ENCODE data around the gene C2orf76.

DNA sequence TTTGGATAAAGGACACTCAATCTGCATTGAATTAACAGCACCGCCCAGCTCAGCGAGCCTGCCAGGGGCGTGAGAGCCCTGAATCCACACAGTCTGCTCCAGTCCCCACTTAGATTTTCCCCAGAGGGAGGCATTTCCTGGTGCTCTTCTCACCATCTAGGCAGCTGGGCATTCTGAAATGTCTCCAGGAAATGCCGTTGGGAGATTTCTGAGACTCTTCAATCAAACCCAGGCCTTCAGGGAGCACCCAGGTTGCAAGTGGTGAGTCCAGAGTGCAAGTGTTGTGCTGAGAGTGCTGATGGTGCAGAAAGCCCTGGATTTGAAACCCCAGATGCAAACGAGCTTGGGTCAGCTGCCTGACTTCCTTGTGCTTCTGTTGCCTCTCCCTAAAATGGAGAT is 41.6 kb upstream of the C2orf76 start:
- no peak for TF ChIP-seq EZH2 (IDR thresholded peaks at IDR 0.05; ENCODE audit: borderline replicate concordance, low read length)
- TF ChIP-seq, protein P1, sequence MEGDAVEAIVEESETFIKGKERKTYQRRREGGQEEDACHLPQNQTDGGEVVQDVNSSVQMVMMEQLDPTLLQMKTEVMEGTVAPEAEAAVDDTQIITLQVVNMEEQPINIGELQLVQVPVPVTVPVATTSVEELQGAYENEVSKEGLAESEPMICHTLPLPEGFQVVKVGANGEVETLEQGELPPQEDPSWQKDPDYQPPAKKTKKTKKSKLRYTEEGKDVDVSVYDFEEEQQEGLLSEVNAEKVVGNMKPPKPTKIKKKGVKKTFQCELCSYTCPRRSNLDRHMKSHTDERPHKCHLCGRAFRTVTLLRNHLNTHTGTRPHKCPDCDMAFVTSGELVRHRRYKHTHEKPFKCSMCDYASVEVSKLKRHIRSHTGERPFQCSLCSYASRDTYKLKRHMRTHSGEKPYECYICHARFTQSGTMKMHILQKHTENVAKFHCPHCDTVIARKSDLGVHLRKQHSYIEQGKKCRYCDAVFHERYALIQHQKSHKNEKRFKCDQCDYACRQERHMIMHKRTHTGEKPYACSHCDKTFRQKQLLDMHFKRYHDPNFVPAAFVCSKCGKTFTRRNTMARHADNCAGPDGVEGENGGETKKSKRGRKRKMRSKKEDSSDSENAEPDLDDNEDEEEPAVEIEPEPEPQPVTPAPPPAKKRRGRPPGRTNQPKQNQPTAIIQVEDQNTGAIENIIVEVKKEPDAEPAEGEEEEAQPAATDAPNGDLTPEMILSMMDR (conservative IDR thresholded peaks at IDR 0.05 in 1 of 2, IDR thresholded peaks at IDR 0.05 in 1 of 2; ENCODE audit: extremely low read depth in 1 of 2, insufficient read depth in 1 of 2, low read depth in 1 of 2, low read length in 2 of 2), result no peak
